GM19463 (cell line): ENCODE results near the gene VPREB3.
A peak's percentile ranks its signal among the peaks of the same experiment; 100 is the strongest.
"Not testable (repeated sequence)": the region's sequence is repeated elsewhere in the genome, so short reads cannot be mapped to it uniquely, and the experiment has no call there.

Experiments
- ATAC-seq: cut with Tn5 transposase; IDR thresholded peaks from one replicate; pipeline ENCODE4 v1.9.1; 2021; ENCODE audit warnings: mild to moderate bottlenecking, moderate library complexity; ENCODE audit not compliant: unreplicated experiment

Gene VPREB3

DNA sequence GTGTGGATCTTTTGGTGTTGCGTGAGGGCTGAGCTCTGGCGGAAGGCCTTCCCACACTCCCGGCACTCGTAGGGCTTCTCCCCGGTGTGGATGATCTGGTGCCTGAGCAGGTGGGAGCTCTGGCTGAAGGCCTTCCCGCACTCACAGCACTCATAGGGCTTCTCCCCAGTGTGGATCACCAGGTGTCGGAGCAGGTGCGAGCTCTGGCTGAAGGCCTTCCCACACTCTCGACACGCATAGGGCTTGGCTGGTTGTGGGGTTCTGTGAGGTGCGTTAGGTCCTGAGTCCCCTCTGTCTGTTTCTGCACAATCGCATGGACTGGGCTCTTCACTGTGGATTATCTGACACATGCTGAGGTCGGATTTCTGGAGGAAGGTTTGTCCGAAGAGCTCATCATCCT lies 9.7 kb downstream of the VPREB3 start:
- no peak for ATAC-seq

DNA sequence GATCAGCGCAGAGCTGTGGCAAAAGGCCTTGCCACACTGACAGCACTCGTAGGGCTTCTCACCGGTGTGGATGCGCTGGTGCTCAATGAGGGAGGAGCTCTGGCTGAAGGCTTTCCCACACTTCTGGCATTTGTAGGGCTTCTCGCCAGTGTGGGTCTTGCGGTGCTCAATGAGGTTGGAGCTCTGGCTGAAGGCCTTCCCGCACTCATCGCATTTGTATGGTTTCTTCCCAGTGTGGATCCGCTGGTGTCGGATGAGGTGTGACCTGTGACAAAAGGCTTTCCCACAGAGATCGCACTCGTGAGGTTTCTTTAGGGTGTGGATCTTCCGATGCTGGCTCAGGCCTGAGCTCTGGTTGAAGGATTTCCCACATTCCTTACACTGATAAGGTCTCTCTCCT lies 10.2 kb downstream of the VPREB3 start:
- ATAC-seq, result no peak

GRCh38 chr22:23743303-23743705 lies 10.9 kb downstream of the VPREB3 start:
- ATAC-seq, result no peak

GRCh38 chr22:23742505-23743264 lies 11.5 kb downstream of the VPREB3 start:
- no peak for ATAC-seq

GRCh38 chr22:23737696-23738095 lies 16.5 kb downstream of the VPREB3 start:
- no peak for ATAC-seq

GRCh38 chr22:23728108-23728507 lies 26.1 kb downstream of the VPREB3 start:
- not testable (repeated sequence) for ATAC-seq

- ATAC-seq, result no peak
Measured at GRCh38 chr22:23722724-23723123, 31.5 kb downstream of the VPREB3 start.

- ATAC-seq, result no peak
Measured at GRCh38 chr22:23722160-23722559, 32.1 kb downstream of the VPREB3 start.

- ATAC-seq, result no peak
Measured at GRCh38 chr22:23720855-23721254, 33.4 kb downstream of the VPREB3 start.

DNA sequence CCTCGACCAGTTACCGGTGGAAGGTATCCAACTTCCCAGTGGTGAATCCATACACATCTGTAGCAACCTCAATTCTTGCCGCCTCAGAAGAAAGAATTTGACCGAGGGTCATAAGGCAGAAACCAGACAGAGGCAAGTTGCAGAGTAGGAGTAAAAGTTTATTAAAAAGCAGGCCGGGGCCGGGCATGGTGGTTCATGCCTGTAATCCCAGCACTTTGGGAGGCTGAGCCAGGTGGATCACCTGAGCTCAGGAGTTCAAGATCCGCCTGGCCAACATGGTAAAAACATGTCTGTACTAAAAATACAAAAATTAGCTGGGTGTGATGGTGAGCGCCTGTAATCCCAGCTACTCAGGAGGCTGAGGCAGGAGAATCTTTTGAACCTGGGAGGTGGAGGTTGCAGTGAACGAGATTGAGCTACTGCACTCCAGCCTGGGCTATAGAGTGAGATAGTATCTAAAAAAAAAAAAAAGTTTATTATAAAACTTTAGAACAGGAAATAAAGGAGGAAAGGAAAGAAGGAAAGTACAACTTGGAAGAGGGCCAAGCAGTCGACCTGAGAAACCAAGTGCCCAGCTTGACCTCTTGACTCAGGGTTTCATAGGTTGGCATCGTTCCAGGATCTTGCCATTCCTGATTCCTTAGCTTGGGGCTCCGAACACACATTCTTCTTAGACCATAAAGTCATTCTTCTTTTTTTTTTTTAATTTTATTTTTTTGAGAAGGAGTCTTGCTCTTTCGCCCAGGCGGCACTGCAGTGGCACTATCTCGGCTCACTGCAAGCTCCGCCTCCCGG lies 35.7 kb downstream of the VPREB3 start:
- ATAC-seq, result no peak

DNA sequence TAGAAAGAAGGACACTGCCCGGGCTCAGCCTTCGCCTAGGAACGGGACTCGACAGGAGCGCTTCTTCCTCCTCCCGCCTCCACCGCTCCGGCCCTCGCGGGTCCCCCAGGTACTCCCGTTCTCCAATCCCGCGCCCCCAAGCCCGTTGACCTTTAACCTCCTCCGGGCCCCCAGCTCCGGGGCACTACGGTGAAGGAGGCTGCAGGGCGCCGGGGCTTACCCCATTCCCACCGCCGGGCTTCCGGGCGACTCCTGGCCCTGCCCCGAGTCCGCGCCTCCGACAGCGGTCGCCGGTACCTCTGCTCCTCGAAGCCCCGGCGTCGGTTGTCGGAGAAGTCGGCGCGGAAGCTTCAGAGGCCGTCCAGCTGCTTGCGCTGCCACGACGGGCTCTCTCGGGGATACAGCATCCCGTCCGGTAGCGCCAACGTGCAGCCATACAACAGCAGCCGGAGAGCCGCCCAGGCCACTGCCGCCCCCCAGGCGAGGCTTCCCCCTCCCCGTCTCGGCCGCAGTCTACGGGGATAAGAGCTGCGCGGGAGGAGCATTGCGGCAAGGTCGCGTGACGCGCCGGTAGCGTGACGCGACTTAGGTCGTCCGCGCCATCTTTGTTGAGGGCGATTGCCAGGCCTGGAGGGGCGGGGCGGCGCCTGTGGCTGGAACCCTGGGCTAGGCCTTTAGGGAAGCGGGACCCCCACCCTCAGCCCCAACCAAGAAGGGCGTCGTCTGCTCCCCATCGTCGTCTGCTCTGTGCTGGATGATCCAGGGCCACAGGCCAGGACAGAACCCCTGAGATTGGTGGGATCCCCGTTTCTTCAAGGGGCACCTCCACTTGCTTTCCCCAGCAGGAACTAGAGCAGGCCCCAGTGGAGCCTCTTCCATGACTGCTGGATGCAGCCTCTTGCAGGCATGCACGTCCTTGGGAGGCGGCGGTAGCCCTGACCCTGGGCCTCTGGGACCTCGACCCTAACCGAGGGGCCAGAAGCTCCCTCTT lies 37.1 kb downstream of the VPREB3 start:
- ATAC-seq, result peak; percentile 87

GRCh38 chr22:23715806-23716375 lies 38.3 kb downstream of the VPREB3 start:
- ATAC-seq, result no peak

DNA sequence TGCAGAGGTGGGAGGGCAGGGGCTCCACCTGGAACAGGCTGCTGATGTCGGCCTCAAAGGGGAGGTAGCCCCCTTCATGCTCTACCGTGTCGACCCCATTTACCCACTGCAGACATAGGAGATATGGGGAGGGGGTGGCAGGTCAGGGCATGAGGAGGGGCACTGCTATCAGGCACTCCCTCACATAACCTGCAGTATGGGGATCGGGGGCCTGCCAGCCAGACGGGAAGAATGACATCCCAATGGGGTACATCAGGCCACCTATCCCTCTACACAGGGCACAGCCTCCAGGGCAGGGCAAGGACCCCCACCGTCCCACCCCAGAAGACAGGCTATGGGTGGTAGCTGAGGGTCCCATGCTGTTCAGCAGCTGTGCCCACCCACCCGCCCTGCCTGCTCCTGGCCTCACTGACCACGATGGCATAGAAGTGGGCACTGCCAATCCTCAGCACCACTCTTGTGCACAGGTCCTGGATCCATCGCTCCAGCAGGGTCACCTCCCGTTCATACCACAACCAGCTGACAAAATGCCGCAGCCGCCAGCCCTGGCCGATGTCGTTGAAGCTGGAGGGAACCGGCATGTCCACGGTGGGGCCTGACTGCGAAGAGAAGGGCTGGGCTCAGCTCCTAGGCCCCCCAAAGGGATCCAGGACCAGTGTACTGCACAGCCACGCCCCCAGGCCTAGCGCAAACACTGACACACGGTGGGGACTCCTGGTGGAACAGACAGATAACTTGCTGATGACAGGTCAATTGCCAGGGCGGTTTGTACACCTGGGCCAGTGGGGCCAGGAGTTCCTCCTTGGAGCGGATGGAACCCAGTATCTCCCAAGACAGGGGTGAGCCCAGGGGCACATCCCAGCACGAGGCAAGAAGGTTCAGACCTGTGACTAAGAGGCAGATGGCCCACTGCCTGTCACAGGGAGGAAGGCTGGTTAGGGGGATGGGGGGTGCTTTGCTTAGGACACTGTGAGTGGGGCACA lies 39.3 kb downstream of the VPREB3 start:
- ATAC-seq, result no peak

GRCh38 chr22:23713696-23714595 lies 40.3 kb downstream of the VPREB3 start:
- no peak for ATAC-seq

GRCh38 chr22:23712256-23712655 lies 42.0 kb downstream of the VPREB3 start:
- ATAC-seq, result no peak

DNA sequence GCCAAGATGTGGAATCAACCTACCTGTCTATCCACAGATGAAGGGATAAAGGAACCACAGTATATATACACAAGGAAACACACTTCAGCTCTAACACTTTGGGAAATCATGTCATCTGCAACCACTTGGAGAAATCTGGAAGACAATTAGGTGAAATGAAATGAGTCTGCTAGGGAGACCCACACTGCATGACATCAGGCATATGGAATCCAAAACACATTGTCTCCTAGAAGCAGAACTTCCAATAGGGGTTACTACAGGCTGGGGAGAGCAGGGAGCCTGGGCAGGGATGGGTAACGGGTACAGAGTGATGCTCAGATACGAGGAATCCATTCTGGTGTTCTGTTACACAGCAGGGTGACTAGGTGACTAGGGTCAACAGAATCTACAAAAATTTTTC lies 45.1 kb downstream of the VPREB3 start:
- no peak for ATAC-seq

GRCh38 chr22:23708270-23708669 lies 46.0 kb downstream of the VPREB3 start:
- ATAC-seq, result no peak

DNA sequence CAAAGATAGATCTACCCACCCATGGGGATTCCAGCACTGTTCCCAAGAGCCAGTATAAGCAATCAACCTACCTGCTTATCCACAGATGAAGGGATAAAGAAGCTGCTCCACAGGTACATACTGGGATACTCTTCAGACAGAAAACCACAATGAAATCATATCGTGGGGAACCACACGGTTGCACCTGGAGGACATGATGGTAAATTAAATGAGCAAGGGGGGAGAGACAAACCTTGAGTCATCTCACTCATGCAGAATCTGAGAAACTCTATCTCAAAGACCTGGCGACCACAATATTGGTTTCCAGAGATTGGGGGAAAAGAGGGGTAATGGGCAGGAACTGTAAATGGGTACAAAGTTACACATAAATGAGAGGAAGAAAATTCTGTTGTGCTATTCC lies 48.9 kb downstream of the VPREB3 start:
- ATAC-seq, result no peak

- no peak for ATAC-seq
Measured at GRCh38 chr22:23704829-23705228, 49.4 kb downstream of the VPREB3 start.
